ENCODE results near the gene CAMK1D.

The CAMK1D gene

DNA sequence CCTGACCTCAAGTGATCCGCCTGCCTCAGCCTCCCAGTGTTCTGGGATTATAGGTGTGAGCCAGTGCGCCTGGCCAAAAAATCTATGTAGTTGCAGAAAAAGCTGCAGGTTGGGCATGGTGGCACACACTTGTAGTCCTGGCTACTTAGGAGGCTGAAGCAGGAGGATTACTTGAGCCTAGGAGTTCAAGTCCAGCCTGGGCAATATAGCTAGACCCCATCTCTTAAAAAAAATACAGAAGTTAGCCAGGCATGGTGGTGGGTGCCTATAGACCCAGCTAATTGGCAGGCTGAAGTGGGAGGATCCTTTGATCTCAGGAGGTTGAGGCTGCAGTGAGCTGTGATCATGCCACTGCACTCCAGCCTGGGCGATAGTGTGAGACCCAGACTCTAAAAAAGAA is 24.8 kb upstream of the CAMK1D start:
- POLR2A ChIA-PET: no interaction called here
- no peak for TF ChIP-seq ZNF548 (tag by site-specific recombination; IDR thresholded peaks at IDR 0.05)
- TF ChIP-seq, protein P1, sequence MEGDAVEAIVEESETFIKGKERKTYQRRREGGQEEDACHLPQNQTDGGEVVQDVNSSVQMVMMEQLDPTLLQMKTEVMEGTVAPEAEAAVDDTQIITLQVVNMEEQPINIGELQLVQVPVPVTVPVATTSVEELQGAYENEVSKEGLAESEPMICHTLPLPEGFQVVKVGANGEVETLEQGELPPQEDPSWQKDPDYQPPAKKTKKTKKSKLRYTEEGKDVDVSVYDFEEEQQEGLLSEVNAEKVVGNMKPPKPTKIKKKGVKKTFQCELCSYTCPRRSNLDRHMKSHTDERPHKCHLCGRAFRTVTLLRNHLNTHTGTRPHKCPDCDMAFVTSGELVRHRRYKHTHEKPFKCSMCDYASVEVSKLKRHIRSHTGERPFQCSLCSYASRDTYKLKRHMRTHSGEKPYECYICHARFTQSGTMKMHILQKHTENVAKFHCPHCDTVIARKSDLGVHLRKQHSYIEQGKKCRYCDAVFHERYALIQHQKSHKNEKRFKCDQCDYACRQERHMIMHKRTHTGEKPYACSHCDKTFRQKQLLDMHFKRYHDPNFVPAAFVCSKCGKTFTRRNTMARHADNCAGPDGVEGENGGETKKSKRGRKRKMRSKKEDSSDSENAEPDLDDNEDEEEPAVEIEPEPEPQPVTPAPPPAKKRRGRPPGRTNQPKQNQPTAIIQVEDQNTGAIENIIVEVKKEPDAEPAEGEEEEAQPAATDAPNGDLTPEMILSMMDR (tag by site-specific recombination; IDR thresholded peaks at IDR 0.05): no peak
- TF ChIP-seq, protein P2, sequence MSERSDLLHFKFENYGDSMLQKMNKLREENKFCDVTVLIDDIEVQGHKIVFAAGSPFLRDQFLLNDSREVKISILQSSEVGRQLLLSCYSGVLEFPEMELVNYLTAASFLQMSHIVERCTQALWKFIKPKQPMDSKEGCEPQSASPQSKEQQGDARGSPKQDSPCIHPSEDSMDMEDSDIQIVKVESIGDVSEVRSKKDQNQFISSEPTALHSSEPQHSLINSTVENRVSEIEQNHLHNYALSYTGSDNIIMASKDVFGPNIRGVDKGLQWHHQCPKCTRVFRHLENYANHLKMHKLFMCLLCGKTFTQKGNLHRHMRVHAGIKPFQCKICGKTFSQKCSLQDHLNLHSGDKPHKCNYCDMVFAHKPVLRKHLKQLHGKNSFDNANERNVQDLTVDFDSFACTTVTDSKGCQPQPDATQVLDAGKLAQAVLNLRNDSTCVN (tag by site-specific recombination; optimal IDR thresholded peaks at IDR 0.05): no peak
- TF ChIP-seq ZNF664 (tag by site-specific recombination; IDR thresholded peaks at IDR 0.05): no peak
- no peak for TF ChIP-seq ZNF677 (tag by site-specific recombination; IDR thresholded peaks at IDR 0.05)
- TF ChIP-seq ZNF121 (tag by site-specific recombination; IDR thresholded peaks at IDR 0.05): peak; percentile 90
- TF ChIP-seq ZNF600 (tag by site-specific recombination; IDR thresholded peaks at IDR 0.05): no peak
- TF ChIP-seq, protein P3, sequence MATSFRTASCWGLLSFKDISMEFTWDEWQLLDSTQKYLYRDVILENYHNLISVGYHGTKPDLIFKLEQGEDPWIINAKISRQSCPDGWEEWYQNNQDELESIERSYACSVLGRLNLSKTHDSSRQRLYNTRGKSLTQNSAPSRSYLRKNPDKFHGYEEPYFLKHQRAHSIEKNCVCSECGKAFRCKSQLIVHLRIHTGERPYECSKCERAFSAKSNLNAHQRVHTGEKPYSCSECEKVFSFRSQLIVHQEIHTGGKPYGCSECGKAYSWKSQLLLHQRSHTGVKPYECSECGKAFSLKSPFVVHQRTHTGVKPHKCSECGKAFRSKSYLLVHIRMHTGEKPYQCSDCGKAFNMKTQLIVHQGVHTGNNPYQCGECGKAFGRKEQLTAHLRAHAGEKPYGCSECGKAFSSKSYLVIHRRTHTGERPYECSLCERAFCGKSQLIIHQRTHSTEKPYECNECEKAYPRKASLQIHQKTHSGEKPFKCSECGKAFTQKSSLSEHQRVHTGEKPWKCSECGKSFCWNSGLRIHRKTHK (tag by site-specific recombination; IDR thresholded peaks at IDR 0.05): no peak
- CTCF ChIA-PET: no interaction called here
- H3K4me1 ChIP-seq (ENCODE audit: control insufficient read depth, insufficient read depth, low read length): no peaks in the 10 kb centered on the region; the same call in 1 of the 2 replicates
- no peaks in the 10 kb centered on the region for H3K9me3 ChIP-seq (ENCODE audit: control insufficient read depth, insufficient read depth, low read depth, low read length)
- H3K4me3 ChIP-seq (ENCODE audit: low read depth, low read length): no peak overlapping the region
- no peak overlapping the region for H3K27ac ChIP-seq (ENCODE audit: extremely low read depth, low read depth, low read length)
- H3K36me3 ChIP-seq (ENCODE audit: control insufficient read depth in 2 of 2, insufficient read depth in 1 of 2, low read length in 2 of 2): no peaks in the 10 kb centered on the region

DNA sequence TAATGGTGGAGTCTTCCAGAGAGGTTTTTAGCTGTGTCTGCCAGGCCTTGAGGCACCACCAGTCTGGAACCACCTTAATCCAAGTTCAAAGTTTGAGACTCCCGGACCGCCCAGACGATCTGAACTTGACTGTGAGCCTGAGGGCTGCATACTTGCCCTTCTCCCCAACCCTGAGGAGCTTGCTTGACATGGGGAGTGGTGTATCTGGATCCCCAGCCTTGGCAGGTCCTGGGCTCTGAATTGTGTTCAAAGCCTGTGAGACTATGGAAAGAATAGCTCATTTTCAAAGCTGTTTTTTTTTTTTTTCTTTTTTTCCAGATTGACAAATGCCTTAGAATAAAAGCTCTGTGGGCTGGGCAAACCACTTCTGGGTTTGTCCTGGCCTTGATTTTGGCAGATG is 22.3 kb upstream of the CAMK1D start:
- ChIA-PET CTCF (interaction anchor here (0.7 to 0.8 kb wide), 3 partner anchors 16 to 716 kb away, joined by 3 to 4 read pairs (median 3); no protein-coding TSS in a partner anchor), POLR2A (no interaction called here)
- no peaks in the 10 kb centered on the region for H3K36me3 ChIP-seq (ENCODE audit: control insufficient read depth in 2 of 2, insufficient read depth in 1 of 2, low read length in 2 of 2)
- H3K27ac ChIP-seq (ENCODE audit: extremely low read depth, low read depth, low read length): no peak overlapping the region
- H3K9me3 ChIP-seq (ENCODE audit: control insufficient read depth, insufficient read depth, low read depth, low read length): no peaks in the 10 kb centered on the region
- H3K4me1 ChIP-seq (ENCODE audit: control insufficient read depth, insufficient read depth, low read length): no peaks in the 10 kb centered on the region; the same call in 1 of the 2 replicates
- no peak overlapping the region for H3K4me3 ChIP-seq (ENCODE audit: low read depth, low read length)
- TF ChIP-seq ZNF366 (tag by site-specific recombination; conservative IDR thresholded peaks at IDR 0.05) (no peak), ZNF155 (tag by site-specific recombination; IDR thresholded peaks at IDR 0.05) (no peak), ZBTB21 (tag by site-specific recombination; IDR thresholded peaks at IDR 0.05) (no peak), KLF16 (tag by site-specific recombination; IDR thresholded peaks at IDR 0.05) (no peak), ZSCAN30 (tag by site-specific recombination; IDR thresholded peaks at IDR 0.05) (no peak), TCF7L2 (IDR thresholded peaks at IDR 0.05; ENCODE audit: borderline replicate concordance, low read depth, low read length) (no peak)
- TF ChIP-seq, protein P4, sequence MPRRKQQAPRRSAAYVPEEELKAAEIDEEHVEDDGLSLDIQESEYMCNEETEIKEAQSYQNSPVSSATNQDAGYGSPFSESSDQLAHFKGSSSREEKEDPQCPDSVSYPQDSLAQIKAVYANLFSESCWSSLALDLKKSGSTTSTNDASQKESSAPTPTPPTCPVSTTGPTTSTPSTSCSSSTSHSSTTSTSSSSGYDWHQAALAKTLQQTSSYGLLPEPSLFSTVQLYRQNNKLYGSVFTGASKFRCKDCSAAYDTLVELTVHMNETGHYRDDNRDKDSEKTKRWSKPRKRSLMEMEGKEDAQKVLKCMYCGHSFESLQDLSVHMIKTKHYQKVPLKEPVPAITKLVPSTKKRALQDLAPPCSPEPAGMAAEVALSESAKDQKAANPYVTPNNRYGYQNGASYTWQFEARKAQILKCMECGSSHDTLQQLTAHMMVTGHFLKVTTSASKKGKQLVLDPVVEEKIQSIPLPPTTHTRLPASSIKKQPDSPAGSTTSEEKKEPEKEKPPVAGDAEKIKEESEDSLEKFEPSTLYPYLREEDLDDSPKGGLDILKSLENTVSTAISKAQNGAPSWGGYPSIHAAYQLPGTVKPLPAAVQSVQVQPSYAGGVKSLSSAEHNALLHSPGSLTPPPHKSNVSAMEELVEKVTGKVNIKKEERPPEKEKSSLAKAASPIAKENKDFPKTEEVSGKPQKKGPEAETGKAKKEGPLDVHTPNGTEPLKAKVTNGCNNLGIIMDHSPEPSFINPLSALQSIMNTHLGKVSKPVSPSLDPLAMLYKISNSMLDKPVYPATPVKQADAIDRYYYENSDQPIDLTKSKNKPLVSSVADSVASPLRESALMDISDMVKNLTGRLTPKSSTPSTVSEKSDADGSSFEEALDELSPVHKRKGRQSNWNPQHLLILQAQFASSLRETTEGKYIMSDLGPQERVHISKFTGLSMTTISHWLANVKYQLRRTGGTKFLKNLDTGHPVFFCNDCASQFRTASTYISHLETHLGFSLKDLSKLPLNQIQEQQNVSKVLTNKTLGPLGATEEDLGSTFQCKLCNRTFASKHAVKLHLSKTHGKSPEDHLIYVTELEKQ (tag by site-specific recombination; IDR thresholded peaks at IDR 0.05; ENCODE audit: borderline replicate concordance): no peak
- TF ChIP-seq, protein P5, sequence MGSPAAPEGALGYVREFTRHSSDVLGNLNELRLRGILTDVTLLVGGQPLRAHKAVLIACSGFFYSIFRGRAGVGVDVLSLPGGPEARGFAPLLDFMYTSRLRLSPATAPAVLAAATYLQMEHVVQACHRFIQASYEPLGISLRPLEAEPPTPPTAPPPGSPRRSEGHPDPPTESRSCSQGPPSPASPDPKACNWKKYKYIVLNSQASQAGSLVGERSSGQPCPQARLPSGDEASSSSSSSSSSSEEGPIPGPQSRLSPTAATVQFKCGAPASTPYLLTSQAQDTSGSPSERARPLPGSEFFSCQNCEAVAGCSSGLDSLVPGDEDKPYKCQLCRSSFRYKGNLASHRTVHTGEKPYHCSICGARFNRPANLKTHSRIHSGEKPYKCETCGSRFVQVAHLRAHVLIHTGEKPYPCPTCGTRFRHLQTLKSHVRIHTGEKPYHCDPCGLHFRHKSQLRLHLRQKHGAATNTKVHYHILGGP (tag by site-specific recombination; IDR thresholded peaks at IDR 0.05): no peak
- TF ChIP-seq, protein P6, sequence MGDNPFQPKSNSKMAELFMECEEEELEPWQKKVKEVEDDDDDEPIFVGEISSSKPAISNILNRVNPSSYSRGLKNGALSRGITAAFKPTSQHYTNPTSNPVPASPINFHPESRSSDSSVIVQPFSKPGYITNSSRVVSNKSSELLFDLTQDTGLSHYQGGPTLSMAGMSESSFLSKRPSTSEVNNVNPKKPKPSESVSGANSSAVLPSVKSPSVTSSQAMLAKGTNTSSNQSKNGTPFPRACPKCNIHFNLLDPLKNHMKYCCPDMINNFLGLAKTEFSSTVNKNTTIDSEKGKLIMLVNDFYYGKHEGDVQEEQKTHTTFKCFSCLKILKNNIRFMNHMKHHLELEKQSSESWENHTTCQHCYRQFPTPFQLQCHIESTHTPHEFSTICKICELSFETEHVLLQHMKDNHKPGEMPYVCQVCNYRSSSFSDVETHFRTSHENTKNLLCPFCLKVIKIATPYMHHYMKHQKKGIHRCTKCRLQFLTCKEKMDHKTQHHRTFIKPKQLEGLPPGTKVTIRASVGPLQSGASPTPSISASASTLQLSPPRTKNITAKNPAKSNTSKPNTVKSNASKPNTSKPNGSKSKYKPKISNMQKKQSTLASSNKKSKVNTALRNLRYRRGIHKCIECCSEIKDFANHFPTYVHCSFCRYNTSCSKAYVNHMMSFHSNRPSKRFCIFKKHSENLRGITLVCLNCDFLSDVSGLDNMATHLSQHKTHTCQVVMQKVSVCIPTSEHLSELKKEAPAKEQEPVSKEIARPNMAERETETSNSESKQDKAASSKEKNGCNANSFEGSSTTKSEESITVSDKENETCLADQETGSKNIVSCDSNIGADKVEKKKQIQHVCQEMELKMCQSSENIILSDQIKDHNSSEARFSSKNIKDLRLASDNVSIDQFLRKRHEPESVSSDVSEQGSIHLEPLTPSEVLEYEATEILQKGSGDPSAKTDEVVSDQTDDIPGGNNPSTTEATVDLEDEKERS (tag by site-specific recombination; IDR thresholded peaks at IDR 0.05): no peak
- TF ChIP-seq, protein P7, sequence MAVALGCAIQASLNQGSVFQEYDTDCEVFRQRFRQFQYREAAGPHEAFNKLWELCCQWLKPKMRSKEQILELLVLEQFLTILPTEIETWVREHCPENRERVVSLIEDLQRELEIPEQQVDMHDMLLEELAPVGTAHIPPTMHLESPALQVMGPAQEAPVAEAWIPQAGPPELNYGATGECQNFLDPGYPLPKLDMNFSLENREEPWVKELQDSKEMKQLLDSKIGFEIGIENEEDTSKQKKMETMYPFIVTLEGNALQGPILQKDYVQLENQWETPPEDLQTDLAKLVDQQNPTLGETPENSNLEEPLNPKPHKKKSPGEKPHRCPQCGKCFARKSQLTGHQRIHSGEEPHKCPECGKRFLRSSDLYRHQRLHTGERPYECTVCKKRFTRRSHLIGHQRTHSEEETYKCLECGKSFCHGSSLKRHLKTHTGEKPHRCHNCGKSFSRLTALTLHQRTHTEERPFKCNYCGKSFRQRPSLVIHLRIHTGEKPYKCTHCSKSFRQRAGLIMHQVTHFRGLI (tag by site-specific recombination; IDR thresholded peaks at IDR 0.05): no peak
- TF ChIP-seq, protein P8, sequence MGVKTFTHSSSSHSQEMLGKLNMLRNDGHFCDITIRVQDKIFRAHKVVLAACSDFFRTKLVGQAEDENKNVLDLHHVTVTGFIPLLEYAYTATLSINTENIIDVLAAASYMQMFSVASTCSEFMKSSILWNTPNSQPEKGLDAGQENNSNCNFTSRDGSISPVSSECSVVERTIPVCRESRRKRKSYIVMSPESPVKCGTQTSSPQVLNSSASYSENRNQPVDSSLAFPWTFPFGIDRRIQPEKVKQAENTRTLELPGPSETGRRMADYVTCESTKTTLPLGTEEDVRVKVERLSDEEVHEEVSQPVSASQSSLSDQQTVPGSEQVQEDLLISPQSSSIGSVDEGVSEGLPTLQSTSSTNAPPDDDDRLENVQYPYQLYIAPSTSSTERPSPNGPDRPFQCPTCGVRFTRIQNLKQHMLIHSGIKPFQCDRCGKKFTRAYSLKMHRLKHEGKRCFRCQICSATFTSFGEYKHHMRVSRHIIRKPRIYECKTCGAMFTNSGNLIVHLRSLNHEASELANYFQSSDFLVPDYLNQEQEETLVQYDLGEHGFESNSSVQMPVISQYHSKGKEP (tag by site-specific recombination; IDR thresholded peaks at IDR 0.05): no peak

All from HEK293 (cell line).